SK-N-SH (cell line): ENCODE data around the gene GCN1. TPM values are rescaled to one million over a fixed set of nuclear protein-coding genes. Genes with fewer than 3 reads are reported as not detected.

ENCODE experiments used
- CTCF ChIA-PET: fragments of 300-600, 350-600 bp; formaldehyde crosslinking; extraction: SDS; loops from one replicate; lab custom pipeline; 2021; lab: Yijun Ruan, JAX
- POLR2A ChIA-PET: fragments of 350-600 bp; sonication (Branson Sonifier 250); formaldehyde crosslinking; extraction: SDS; loops from one replicate; lab custom pipeline; 2020; ENCODE audit warnings: antibody characterized with exemption, inconsistent platforms; lab: Yijun Ruan, JAX
- DNase-seq: peaks from one replicate; pipeline ENCODE4 v3.0.0; 2012
- H2AFZ ChIP-seq: fragments of 200-600 bp; sonication (generic); 2 replicates; pipeline ENCODE4 v1.8.1; 2016; ENCODE audit warnings: antibody characterized with exemption, mild to moderate bottlenecking, low read depth
- H3F3A ChIP-seq: fragments of 200-600 bp; sonication (generic); replicated peaks from 2 replicates; pipeline ENCODE3; 2016; ENCODE audit warnings: antibody characterized with exemption, mild to moderate bottlenecking; ENCODE audit not compliant: insufficient read depth
- H3K27ac ChIP-seq, 2 experiments: fragments of 200-500 bp in 1 of 2; fragments of 200-600 bp in 1 of 2; sonication (Bioruptor generic) in 1 of 2; sonication (generic), shearing (Covaris generic) in 1 of 2; 2 replicates each; pipeline versions ENCODE4 v1.5.1 to v1.6.1; 2014 to 2016; ENCODE audit warnings: low read depth in 2 of 2, inconsistent platforms in 1 of 2, low read length in 1 of 2, mild to moderate bottlenecking in 1 of 2, mixed read lengths in 1 of 2
- H3K27me3 ChIP-seq: fragments of 200-600 bp; sonication (generic), shearing (Covaris generic); 2 replicates; pipeline ENCODE4 v1.6.1; 2016; ENCODE audit warnings: mixed run types; ENCODE audit not compliant: insufficient read depth
- H3K36me3 ChIP-seq, 2 experiments: fragments of 200-500 bp in 1 of 2; fragments of 200-600 bp in 1 of 2; sonication (Bioruptor generic) in 1 of 2; sonication (generic) in 1 of 2; replicated peaks in 1 of 2; 2 replicates each; pipeline versions ENCODE3 to v1.5.1; 2014 to 2016; ENCODE audit warnings: low read length in 1 of 2, mild to moderate bottlenecking in 1 of 2; ENCODE audit not compliant: insufficient read depth in 2 of 2, control insufficient read depth in 1 of 2
- H3K4me1 ChIP-seq, 2 experiments: fragments of 200-500 bp in 1 of 2; fragments of 200-600 bp in 1 of 2; sonication (Bioruptor generic) in 1 of 2; sonication (generic), shearing (Covaris generic) in 1 of 2; 2 replicates each; pipeline versions ENCODE4 v1.5.1 to v1.6.1; 2014 to 2016; ENCODE audit warnings: low read depth in 1 of 2, low read length in 1 of 2, mixed run types in 1 of 2; ENCODE audit not compliant: insufficient read depth in 2 of 2, control insufficient read depth in 1 of 2
- H3K4me2 ChIP-seq: fragments of 200-600 bp; sonication (generic), shearing (Covaris generic); 2 replicates; pipeline ENCODE4 v1.6.1; 2017; ENCODE audit warnings: mixed run types
- H3K4me3 ChIP-seq, 2 experiments: fragments of 200-500 bp in 1 of 2; fragments of 200-600 bp in 1 of 2; sonication (Bioruptor generic) in 1 of 2; sonication (generic), shearing (Covaris generic) in 1 of 2; 2 replicates each; pipeline versions ENCODE4 v1.5.1 to v1.8.1; 2014 to 2016; ENCODE audit warnings: low read depth in 2 of 2, inconsistent platforms in 1 of 2, low read length in 1 of 2, mild to moderate bottlenecking in 1 of 2, mixed read lengths in 1 of 2, moderate library complexity in 1 of 2
- H3K79me2 ChIP-seq: fragments of 200-600 bp; sonication (generic); 2 replicates; pipeline ENCODE4 v1.8.1; 2017; ENCODE audit warnings: mild to moderate bottlenecking; ENCODE audit not compliant: insufficient read depth
- H3K9ac ChIP-seq: fragments of 200-600 bp; sonication (generic); 2 replicates; pipeline ENCODE4 v1.6.1; 2017; ENCODE audit warnings: mixed run types
- H3K9me2 ChIP-seq: fragments of 200-600 bp; sonication (generic); 2 replicates; pipeline ENCODE4 v1.6.1; 2017; ENCODE audit warnings: mixed run types
- H3K9me3 ChIP-seq: fragments of 200-600 bp; sonication (generic); 2 replicates; pipeline ENCODE4 v1.6.1; 2017; ENCODE audit warnings: mixed run types, mild to moderate bottlenecking, moderate library complexity
- H4K20me1 ChIP-seq: fragments of 200-600 bp; sonication (generic); 2 replicates; pipeline ENCODE4 v1.6.1; 2017; ENCODE audit warnings: mild to moderate bottlenecking, mixed run types; ENCODE audit not compliant: insufficient read depth
- ELF1 ChIP-seq: IDR thresholded peaks from 2 replicates; pipeline ENCODE4 v1.4.0; 2012
- EZH2phosphoT487 ChIP-seq: fragments of 200-600 bp; sonication (generic); IDR thresholded peaks from 2 replicates; pipeline ENCODE4 v1.6.1; 2017; ENCODE audit warnings: low read depth, mixed run types, mild to moderate bottlenecking, antibody characterized with exemption, moderate library complexity, borderline replicate concordance
- JUND ChIP-seq: IDR thresholded peaks from 2 replicates; pipeline ENCODE4 v1.4.0; 2012
- SIN3A ChIP-seq: IDR thresholded peaks from 2 replicates; pipeline ENCODE4 v1.6.1; 2012; ENCODE audit warnings: low read depth, mild to moderate bottlenecking, low read length, moderate library complexity, borderline replicate concordance
- TCF12 ChIP-seq: IDR thresholded peaks from 2 replicates; pipeline ENCODE4 v1.4.0; 2012
- WGBS: methylation state at CpG from one replicate; pipeline ENCODE4 v1.1.6; 2017; ENCODE audit warnings: low lambda C conversion rate; 5-methylcytosine and 5-hydroxymethylcytosine counted together
- polyA plus RNA-seq, 3 experiments: library from polyadenylated mRNA; depleted of rRNA; stranded (reverse); fragments of >200 nt; gene quantifications; 2 replicates each; pipeline ENCODE4 v1.2.3, GENCODE V29; 2012
- TF ChIP-seq, protein P1 (sequence below): IDR thresholded peaks from 2 replicates; pipeline ENCODE4 v1.4.0; 2012; ENCODE audit warnings: low read depth
- TF ChIP-seq, protein P2 (sequence below): fragments of 150-350 bp; IDR thresholded peaks from 2 replicates; pipeline ENCODE4 v1.6.1; 2016; ENCODE audit warnings: mild to moderate bottlenecking, low read depth, low read length
- TF ChIP-seq, protein P3 (sequence below): IDR thresholded peaks from 2 replicates; pipeline ENCODE4 v1.4.0; 2012; ENCODE audit warnings: low read depth, borderline replicate concordance
- TF ChIP-seq, protein P4 (sequence below): IDR thresholded peaks from 2 replicates; pipeline ENCODE4 v1.6.1; 2012; ENCODE audit warnings: mild to moderate bottlenecking, low read depth, low read length, moderate library complexity

Gene GCN1
- polyA plus RNA-seq, 1 of the 3 experiments (the other 2 are of a cell fraction) = 54.4 TPM

DNA sequence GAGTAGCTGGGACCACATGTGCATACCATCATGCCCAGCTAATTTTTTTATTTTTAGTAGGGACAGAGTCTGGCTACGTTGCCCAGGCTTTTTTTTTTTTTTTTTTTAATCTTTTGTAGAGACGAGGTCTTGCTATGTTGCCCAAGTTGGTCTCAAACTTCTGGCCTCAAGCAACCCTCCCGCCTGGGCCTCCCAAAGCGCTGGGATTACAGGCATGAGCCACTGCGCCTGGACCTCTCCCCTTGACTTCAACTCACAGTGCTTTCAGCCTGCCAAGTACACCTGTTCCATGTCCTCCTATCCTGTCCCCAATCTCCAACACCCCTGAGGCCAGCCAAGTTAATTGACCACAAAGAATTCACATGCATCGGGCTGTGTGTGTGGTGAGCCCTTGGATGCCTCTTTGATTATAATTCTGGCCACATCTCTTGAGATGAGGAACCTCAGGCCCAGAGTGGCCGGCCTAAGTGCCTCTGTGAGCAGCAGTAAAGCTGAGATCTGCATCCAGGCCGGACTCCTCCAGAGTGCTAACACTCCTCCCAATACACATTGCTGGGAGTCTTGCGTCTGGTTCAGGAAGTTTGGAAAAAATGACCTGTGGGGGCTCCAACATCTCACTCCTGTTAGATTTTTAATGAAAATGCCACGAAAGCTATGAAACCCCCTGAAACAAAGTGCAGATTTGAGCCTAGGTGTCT lies 84.8 kb downstream of the GCN1 start:
- no peak overlapping the region for H3K4me2 ChIP-seq
- no peaks in the 10 kb centered on the region for H3F3A ChIP-seq
- H3K4me3 ChIP-seq = no peak overlapping the region
- peaks cover 100% of the 10 kb centered on the region for H3K79me2 ChIP-seq
- peaks cover 0 to 2% of the 10 kb centered on the region in 2 experiments for H3K36me3 ChIP-seq
- no peak overlapping the region for H2AFZ ChIP-seq
- WGBS = 92% methylated on average over 10 of the region's 10 CpGs
- peaks cover 97% of the 10 kb centered on the region for H4K20me1 ChIP-seq
- H3K4me1 ChIP-seq = no peaks in the 10 kb centered on the region
- H3K27ac ChIP-seq = no peak overlapping the region; a peak in 1 of 4 replicates
- no peak for DNase-seq
- no peaks in the 10 kb centered on the region for H3K9me2 ChIP-seq
- H3K27me3 ChIP-seq = no peaks in the 10 kb centered on the region
- ChIA-PET POLR2A (interaction anchor here (0.6 kb wide), 1 partner anchor 17 kb away, joined by 4 read pairs; no protein-coding TSS in a partner anchor), CTCF (interaction anchor here (1.5 kb wide), 1 partner anchor 14 kb away, joined by 7 read pairs; no protein-coding TSS in a partner anchor)
- H3K9ac ChIP-seq = no peak overlapping the region
- no peak for TF ChIP-seq TCF12
- TF ChIP-seq JUND = no peak
- TF ChIP-seq, protein P1, sequence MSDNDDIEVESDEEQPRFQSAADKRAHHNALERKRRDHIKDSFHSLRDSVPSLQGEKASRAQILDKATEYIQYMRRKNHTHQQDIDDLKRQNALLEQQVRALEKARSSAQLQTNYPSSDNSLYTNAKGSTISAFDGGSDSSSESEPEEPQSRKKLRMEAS = no peak
- no peak for TF ChIP-seq ELF1
- TF ChIP-seq, protein P2, sequence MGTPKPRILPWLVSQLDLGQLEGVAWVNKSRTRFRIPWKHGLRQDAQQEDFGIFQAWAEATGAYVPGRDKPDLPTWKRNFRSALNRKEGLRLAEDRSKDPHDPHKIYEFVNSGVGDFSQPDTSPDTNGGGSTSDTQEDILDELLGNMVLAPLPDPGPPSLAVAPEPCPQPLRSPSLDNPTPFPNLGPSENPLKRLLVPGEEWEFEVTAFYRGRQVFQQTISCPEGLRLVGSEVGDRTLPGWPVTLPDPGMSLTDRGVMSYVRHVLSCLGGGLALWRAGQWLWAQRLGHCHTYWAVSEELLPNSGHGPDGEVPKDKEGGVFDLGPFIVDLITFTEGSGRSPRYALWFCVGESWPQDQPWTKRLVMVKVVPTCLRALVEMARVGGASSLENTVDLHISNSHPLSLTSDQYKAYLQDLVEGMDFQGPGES = no peak
- TF ChIP-seq EZH2phosphoT487 = no peak
- no peak for TF ChIP-seq SIN3A
- TF ChIP-seq, protein P3, sequence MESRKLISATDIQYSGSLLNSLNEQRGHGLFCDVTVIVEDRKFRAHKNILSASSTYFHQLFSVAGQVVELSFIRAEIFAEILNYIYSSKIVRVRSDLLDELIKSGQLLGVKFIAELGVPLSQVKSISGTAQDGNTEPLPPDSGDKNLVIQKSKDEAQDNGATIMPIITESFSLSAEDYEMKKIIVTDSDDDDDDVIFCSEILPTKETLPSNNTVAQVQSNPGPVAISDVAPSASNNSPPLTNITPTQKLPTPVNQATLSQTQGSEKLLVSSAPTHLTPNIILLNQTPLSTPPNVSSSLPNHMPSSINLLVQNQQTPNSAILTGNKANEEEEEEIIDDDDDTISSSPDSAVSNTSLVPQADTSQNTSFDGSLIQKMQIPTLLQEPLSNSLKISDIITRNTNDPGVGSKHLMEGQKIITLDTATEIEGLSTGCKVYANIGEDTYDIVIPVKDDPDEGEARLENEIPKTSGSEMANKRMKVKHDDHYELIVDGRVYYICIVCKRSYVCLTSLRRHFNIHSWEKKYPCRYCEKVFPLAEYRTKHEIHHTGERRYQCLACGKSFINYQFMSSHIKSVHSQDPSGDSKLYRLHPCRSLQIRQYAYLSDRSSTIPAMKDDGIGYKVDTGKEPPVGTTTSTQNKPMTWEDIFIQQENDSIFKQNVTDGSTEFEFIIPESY = no peak
- TF ChIP-seq, protein P4, sequence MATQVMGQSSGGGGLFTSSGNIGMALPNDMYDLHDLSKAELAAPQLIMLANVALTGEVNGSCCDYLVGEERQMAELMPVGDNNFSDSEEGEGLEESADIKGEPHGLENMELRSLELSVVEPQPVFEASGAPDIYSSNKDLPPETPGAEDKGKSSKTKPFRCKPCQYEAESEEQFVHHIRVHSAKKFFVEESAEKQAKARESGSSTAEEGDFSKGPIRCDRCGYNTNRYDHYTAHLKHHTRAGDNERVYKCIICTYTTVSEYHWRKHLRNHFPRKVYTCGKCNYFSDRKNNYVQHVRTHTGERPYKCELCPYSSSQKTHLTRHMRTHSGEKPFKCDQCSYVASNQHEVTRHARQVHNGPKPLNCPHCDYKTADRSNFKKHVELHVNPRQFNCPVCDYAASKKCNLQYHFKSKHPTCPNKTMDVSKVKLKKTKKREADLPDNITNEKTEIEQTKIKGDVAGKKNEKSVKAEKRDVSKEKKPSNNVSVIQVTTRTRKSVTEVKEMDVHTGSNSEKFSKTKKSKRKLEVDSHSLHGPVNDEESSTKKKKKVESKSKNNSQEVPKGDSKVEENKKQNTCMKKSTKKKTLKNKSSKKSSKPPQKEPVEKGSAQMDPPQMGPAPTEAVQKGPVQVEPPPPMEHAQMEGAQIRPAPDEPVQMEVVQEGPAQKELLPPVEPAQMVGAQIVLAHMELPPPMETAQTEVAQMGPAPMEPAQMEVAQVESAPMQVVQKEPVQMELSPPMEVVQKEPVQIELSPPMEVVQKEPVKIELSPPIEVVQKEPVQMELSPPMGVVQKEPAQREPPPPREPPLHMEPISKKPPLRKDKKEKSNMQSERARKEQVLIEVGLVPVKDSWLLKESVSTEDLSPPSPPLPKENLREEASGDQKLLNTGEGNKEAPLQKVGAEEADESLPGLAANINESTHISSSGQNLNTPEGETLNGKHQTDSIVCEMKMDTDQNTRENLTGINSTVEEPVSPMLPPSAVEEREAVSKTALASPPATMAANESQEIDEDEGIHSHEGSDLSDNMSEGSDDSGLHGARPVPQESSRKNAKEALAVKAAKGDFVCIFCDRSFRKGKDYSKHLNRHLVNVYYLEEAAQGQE = no peak
- no peaks in the 10 kb centered on the region for H3K9me3 ChIP-seq
